ENCODE measurements around the gene NRG2. TPM values are rescaled to one million over a fixed set of nuclear protein-coding genes. Genes with fewer than 3 reads are reported as not detected.

Gene NRG2
- total and polyA plus RNA-seq, 8 donors = 0.68 to 10.6 (median 7.5) TPM

DNA sequence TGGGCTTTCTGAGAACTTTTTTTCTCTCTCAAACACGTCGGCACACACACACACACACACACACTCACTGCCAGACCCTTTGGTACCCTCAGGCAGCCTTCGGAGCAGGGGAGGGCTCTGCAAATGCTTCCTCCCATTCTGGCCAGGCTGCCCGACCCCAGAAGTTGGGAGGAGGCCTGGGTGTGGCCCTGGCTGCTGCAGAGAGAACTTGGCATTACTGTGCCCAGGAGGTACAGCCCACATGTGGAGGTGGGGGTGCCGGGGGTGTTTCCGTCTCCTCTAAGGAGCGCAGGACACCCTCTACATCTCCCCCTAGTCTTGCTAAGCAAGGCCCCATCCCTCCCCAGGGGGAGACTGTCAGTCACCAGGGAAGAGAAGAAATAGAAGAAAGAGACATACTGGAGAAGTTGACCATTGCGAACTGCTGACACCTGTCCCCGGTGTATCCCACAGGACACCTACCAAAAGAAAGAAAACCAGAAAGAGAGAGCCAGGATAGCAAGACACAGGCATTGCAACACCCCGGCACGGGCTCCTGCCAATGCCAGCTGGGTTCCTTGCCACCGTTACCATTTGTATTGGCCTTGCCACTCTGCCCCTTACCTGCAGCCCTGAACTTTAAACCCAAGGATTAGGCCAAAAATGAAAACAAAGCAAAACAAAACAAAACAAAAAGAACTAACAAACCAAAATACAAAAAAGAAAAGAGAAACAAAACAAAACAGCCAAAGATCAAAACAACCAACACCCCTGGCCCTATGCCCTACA is 178.2 kb downstream of the NRG2 start:
- no peak overlapping the region for H3K4me3 ChIP-seq
- no peaks in the 10 kb centered on the region for H3K9me3 ChIP-seq
- H3K27me3 ChIP-seq = no peaks in the 10 kb centered on the region
- ATAC-seq = no peak
- no peak overlapping the region for H3K27ac ChIP-seq
- peak in 1 of 4 donors; percentile 61 for DNase-seq
- no peaks in the 10 kb centered on the region for H3K36me3 ChIP-seq
- H3K4me1 ChIP-seq = peaks cover 4 to 11% of the 10 kb centered on the region in 2 donors
- TF ChIP-seq, protein P1, sequence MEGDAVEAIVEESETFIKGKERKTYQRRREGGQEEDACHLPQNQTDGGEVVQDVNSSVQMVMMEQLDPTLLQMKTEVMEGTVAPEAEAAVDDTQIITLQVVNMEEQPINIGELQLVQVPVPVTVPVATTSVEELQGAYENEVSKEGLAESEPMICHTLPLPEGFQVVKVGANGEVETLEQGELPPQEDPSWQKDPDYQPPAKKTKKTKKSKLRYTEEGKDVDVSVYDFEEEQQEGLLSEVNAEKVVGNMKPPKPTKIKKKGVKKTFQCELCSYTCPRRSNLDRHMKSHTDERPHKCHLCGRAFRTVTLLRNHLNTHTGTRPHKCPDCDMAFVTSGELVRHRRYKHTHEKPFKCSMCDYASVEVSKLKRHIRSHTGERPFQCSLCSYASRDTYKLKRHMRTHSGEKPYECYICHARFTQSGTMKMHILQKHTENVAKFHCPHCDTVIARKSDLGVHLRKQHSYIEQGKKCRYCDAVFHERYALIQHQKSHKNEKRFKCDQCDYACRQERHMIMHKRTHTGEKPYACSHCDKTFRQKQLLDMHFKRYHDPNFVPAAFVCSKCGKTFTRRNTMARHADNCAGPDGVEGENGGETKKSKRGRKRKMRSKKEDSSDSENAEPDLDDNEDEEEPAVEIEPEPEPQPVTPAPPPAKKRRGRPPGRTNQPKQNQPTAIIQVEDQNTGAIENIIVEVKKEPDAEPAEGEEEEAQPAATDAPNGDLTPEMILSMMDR (IDR thresholded peaks at IDR 0.05) = no peak
- intact Hi-C loops (cut with DNase I) = loop anchor here in 1 of 2 donors (5.0 to 10.0 kb wide), 2 partner anchors 78 to 100 kb away; no protein-coding TSS in a partner anchor

DNA sequence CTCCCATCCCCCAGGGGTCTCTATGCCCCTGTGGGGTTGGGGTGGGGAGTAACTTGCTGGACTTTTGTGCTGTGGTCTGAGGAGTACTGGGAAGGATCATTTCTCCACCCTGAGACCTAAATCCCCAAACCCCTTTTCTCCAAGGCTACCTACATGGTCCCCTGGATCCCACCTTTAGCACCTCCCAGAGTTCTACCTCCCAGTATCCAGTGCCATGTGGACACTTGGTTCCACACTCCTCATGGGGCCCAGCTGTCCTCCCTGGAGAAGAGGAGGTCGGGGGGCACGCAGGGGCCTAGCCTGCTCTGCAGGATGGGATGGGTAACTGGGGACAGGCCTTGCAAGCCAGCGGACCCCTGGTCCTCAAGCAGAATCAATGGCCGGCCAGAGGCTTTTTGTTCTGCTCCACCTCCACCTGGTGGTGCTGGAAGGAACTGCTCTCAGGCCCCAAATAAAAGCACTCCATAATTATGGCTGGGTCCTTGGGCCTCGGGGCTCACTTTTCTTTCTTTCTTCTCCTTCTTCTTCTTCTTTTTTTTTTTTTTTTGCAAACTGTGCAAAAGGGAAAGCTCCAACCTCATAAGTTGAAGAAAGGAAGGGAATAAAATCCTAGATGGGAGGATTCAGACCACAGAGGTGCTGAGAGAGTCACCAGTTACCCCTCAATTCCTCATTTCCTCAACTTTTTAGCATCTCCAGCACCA is 179.1 kb downstream of the NRG2 start:
- TF ChIP-seq, protein P1 (IDR thresholded peaks at IDR 0.05) = peak; percentile 83 to 93
- Histone ChIP-seq H3K4me3 (no peak overlapping the region), H3K4me1 (peaks cover 4 to 11% of the 10 kb centered on the region in 2 donors), H3K27ac (peak overlapping the region in 1 of 2 donors; percentile 8), H3K36me3 (no peaks in the 10 kb centered on the region), H3K9me3 (no peaks in the 10 kb centered on the region), H3K27me3 (no peaks in the 10 kb centered on the region)
- peak; percentile 90 for ATAC-seq
- peak in 2 of 4 donors; percentile 63 to 80 for DNase-seq
- intact Hi-C loops (cut with DNase I) = loop anchor here in 1 of 2 donors (5.0 to 10.0 kb wide), 2 partner anchors 77 to 101 kb away; no protein-coding TSS in a partner anchor

DNA sequence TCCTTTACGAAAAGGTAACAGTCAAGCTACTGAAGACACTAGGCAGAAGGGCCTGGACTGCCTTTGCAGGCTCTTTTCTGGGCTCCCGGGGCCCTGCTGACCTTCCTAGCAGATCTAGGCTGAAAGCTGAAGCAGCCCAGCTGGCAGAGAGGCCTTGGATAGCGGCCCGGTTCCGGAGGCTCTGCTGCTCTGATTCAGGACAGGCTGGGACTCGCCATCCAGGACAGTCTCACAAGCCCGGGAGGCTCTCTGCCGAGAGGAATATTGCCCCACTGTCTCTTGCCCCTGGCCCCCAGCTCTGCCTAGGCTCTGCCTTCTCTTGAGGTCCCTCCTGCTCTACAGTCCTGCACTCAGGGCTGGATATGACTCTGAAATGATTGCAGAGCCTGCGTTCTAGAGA is 179.7 kb downstream of the NRG2 start:
- TF ChIP-seq, protein P1 (IDR thresholded peaks at IDR 0.05) = no peak
- Histone ChIP-seq H3K4me1 (peaks cover 4 to 11% of the 10 kb centered on the region in 2 donors), H3K27ac (peak overlapping the region in 1 of 2 donors; percentile 8), H3K9me3 (no peaks in the 10 kb centered on the region), H3K36me3 (no peaks in the 10 kb centered on the region), H3K27me3 (no peaks in the 10 kb centered on the region), H3K4me3 (no peak overlapping the region)
- DNase-seq (peak; percentile 45 to 90 (median 77)), ATAC-seq (no peak)
- intact Hi-C loops (cut with DNase I) = loop anchor here in 1 of 2 donors (5.0 to 10.0 kb wide), 2 partner anchors 76 to 101 kb away; no protein-coding TSS in a partner anchor

DNA sequence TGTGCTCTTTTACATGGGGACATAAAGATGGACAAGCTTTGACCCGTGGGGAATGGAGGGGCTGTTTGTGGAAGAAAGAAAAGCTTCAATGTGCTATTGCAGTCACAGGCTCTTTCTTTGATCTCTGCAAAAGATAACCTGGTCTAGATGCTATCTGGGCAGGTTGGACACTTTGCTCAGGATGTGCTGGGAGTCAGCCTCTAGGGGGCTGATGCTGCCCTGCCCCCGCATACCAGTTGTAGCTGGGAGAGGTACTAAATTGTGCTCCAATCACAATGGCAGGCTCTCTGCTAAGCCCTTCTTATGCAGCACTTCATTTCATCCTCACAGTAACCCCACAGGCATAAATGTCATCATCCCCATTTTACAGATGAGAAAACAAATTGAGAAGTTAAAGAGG is 180.3 kb downstream of the NRG2 start:
- H3K4me1 ChIP-seq = peaks cover 4 to 11% of the 10 kb centered on the region in 2 donors
- no peak overlapping the region for H3K27ac ChIP-seq
- intact Hi-C loops (cut with DNase I) = loop anchor here in 1 of 2 donors (5.0 to 10.0 kb wide), 2 partner anchors 76 to 102 kb away; no protein-coding TSS in a partner anchor

More for the DNA sequence above, 180.3 kb downstream of the NRG2 start:
- TF ChIP-seq, protein P1 (IDR thresholded peaks at IDR 0.05) = no peak
- Histone ChIP-seq H3K27me3 (no peaks in the 10 kb centered on the region), H3K9me3 (no peaks in the 10 kb centered on the region), H3K36me3 (no peaks in the 10 kb centered on the region), H3K4me3 (no peak overlapping the region)
- DNase-seq (no peak), ATAC-seq (no peak)
